ENCODE measurements around the gene TLCD1.
"Not testable (repeated sequence)": the region's sequence is repeated elsewhere in the genome, so short reads cannot be mapped to it uniquely, and the experiment has no call there.

DNA sequence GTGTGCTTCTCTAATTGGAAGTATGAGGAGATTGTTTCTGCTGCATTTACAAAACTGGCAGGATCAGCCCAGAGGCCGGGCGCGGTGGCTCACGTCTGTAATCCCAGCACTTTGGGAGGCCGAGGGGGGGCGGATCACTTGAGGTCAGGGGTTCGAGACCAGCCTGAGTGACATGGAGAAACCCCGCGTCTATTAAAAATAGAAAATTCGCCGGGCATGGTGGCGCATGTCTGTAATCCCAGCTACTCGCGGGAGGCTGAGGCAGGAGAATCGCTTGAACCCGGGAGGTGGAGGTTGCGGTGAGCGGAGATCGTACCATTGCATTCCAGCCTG, 5.1 kb downstream of the TLCD1 start:
- TF ChIP-seq, protein P1, sequence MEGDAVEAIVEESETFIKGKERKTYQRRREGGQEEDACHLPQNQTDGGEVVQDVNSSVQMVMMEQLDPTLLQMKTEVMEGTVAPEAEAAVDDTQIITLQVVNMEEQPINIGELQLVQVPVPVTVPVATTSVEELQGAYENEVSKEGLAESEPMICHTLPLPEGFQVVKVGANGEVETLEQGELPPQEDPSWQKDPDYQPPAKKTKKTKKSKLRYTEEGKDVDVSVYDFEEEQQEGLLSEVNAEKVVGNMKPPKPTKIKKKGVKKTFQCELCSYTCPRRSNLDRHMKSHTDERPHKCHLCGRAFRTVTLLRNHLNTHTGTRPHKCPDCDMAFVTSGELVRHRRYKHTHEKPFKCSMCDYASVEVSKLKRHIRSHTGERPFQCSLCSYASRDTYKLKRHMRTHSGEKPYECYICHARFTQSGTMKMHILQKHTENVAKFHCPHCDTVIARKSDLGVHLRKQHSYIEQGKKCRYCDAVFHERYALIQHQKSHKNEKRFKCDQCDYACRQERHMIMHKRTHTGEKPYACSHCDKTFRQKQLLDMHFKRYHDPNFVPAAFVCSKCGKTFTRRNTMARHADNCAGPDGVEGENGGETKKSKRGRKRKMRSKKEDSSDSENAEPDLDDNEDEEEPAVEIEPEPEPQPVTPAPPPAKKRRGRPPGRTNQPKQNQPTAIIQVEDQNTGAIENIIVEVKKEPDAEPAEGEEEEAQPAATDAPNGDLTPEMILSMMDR (IDR thresholded peaks at IDR 0.05), result not testable (repeated sequence)
- not testable (repeated sequence) for TF ChIP-seq POLR2AphosphoS5 (IDR thresholded peaks at IDR 0.05)

All from upper lobe of left lung (tissue), 4 donors.